CD4-positive, alpha-beta T cell (primary cell): ENCODE data around the gene MAMSTR. TPM values are rescaled to one million over a fixed set of nuclear protein-coding genes. Genes with fewer than 3 reads are reported as not detected.

Source experiments
- ATAC-seq: fragments of 200-7000 bp; cut with Tn5 transposase; one replicate; pipeline ENCODE4 v1.10.0; 2022; ENCODE audit warnings: mild to moderate bottlenecking; ENCODE audit not compliant: poor library complexity
- CTCF ChIA-PET: fragments of 350-600 bp; sonication (Branson Sonifier 250); formaldehyde crosslinking; loops from one replicate; lab custom pipeline; 2021; ENCODE audit warnings: antibody characterized with exemption, inconsistent platforms; lab: Charles Lee
- POLR2A ChIA-PET: fragments of 350-600 bp; sonication (Branson Sonifier 250); formaldehyde crosslinking; loops from one replicate; lab custom pipeline; 2021; ENCODE audit warnings: antibody characterized with exemption, inconsistent platforms; lab: Charles Lee
- DNase-seq, 14 experiments: peaks; one replicate each; pipeline ENCODE4 v3.0.0-alpha.2; 2013 to 2020; ENCODE audit warnings: mixed read lengths in 2 of 14
- H3K27ac ChIP-seq, 2 donors: one replicate each; pipeline versions ENCODE4 v1.5.1 to v1.7.0; 2013; ENCODE audit warnings: low read length in 2 of 2, low read depth in 1 of 2, mild to moderate bottlenecking in 1 of 2
- H3K27me3 ChIP-seq, 2 experiments: 1 replicate in 1 of 2; 2 replicates in 1 of 2; pipeline versions ENCODE4 v1.6.1 to v1.7.0; 2013; ENCODE audit warnings: low read length in 2 of 2, control low read depth in 1 of 2, mild to moderate bottlenecking in 1 of 2, moderate library complexity in 1 of 2; ENCODE audit not compliant: insufficient read depth in 2 of 2, control insufficient read depth in 1 of 2
- H3K36me3 ChIP-seq: one replicate; pipeline ENCODE4 v1.6.1; 2013; ENCODE audit warnings: low read length, control low read depth; ENCODE audit not compliant: insufficient read depth
- H3K4me1 ChIP-seq: one replicate; pipeline ENCODE4 v1.6.1; 2013; ENCODE audit warnings: low read length, control low read depth; ENCODE audit not compliant: insufficient read depth
- H3K4me3 ChIP-seq: one replicate; pipeline ENCODE4 v1.5.1; 2013; ENCODE audit warnings: mild to moderate bottlenecking, low read length, moderate library complexity
- H3K9me3 ChIP-seq, 2 experiments: 1 replicate in 1 of 2; 2 replicates in 1 of 2; pipeline versions ENCODE4 v1.6.1 to v1.7.0; 2013; ENCODE audit warnings: low read length in 2 of 2, mild to moderate bottlenecking in 2 of 2, control low read depth in 1 of 2, moderate library complexity in 1 of 2; ENCODE audit not compliant: control insufficient read depth in 1 of 2, insufficient read depth in 1 of 2
- H3K27ac Mint-ChIP-seq: one replicate; pipeline ENCODE4 v1.8.0; 2020; ENCODE audit warnings: mixed read lengths
- H3K27me3 Mint-ChIP-seq: one replicate; pipeline ENCODE4 v1.8.0; 2021; ENCODE audit warnings: mixed read lengths
- H3K36me3 Mint-ChIP-seq: one replicate; pipeline ENCODE4 v1.8.0; 2021; ENCODE audit warnings: low read depth, mixed read lengths
- H3K4me1 Mint-ChIP-seq: one replicate; pipeline ENCODE4 v1.8.0; 2021; ENCODE audit warnings: low read depth, mixed read lengths
- H3K4me3 Mint-ChIP-seq: one replicate; pipeline ENCODE4 v1.8.0; 2020; ENCODE audit warnings: mild to moderate bottlenecking, mixed read lengths
- H3K9me3 Mint-ChIP-seq: one replicate; pipeline ENCODE4 v1.8.0; 2020; ENCODE audit warnings: mixed read lengths
- CTCF ChIP-seq: fragments of 200-600 bp; IDR thresholded peaks from one replicate; pipeline ENCODE4 v1.8.0; 2022; ENCODE audit warnings: antibody characterized with exemption, mild to moderate bottlenecking
- intact Hi-C, 2 experiments: fragments of 100-400 bp; cut with DNase I in 1 of 2; cut with micrococcal nuclease in 1 of 2; formaldehyde crosslinking; loops; one replicate each; pipeline versions ENCODE4 v1.15.1 to v1.9.0; 2023 to 2025; cut with DNase I, micrococcal nuclease
- total RNA-seq, 174 experiments: library from RNA in 2 of 174; stranded (reverse) in 2 of 174; gene quantifications; one replicate each; pipeline ENCODE4 v1.2.3 and lab custom pipeline; 2021 to 2026

MAMSTR gene
- total RNA-seq, 2 experiments from 2014 or later, result 0.47 to 0.50 TPM

GRCh38 chr19:48676887-48677286 is 42.6 kb downstream of the MAMSTR start:
- H3K4me3 ChIP-seq, result no peak overlapping the region
- CTCF ChIA-PET, result interaction anchor here (1.5 kb wide), 1 partner anchor 31 kb away, joined by 3 read pairs; the partner anchor contains the start of gene CA11
- H3K4me1 ChIP-seq, result peaks cover 9% of the 10 kb centered on the region
- no peak overlapping the region for H3K27ac Mint-ChIP-seq
- H3K9me3 Mint-ChIP-seq, result no peaks in the 10 kb centered on the region
- no peaks in the 10 kb centered on the region for H3K9me3 ChIP-seq
- POLR2A ChIA-PET, result interaction anchor here (2.7 kb wide), 1 partner anchor 58 kb away, joined by 8 read pairs; the partner anchor contains the start of genes RPL18 and SPHK2
- H3K27ac ChIP-seq, result no peak overlapping the region
- no peaks in the 10 kb centered on the region for H3K27me3 ChIP-seq
- intact Hi-C loops, result loop anchor here in 1 of 2 experiments (5.0 kb wide), 2 partner anchors 35 to 40 kb away; partner anchors contain the start of gene DBP
- no peaks in the 10 kb centered on the region for H3K27me3 Mint-ChIP-seq
- no peak overlapping the region for H3K4me3 Mint-ChIP-seq
- no peak for ATAC-seq
- H3K36me3 ChIP-seq, result no peaks in the 10 kb centered on the region
- DNase-seq, result no peak
- H3K4me1 Mint-ChIP-seq, result peaks cover 7% of the 10 kb centered on the region
- H3K36me3 Mint-ChIP-seq, result no peaks in the 10 kb centered on the region
- no peak for TF ChIP-seq CTCF

GRCh38 chr19:48676487-48676886 is 43.0 kb downstream of the MAMSTR start:
- intact Hi-C loops, result loop anchor here in 1 of 2 experiments (5.0 kb wide), 2 partner anchors 36 to 39 kb away; partner anchors contain the start of gene DBP

More at GRCh38 chr19:48676487-48676886, 43.0 kb downstream of the MAMSTR start:
- CTCF ChIA-PET, result interaction anchor here (1.5 kb wide), 1 partner anchor 30 kb away, joined by 3 read pairs; the partner anchor contains the start of gene CA11
- Histone ChIP-seq H3K27ac (no peak overlapping the region), H3K27me3 (no peaks in the 10 kb centered on the region), H3K4me3 (no peak overlapping the region), H3K9me3 (no peaks in the 10 kb centered on the region), H3K4me1 (peaks cover 9% of the 10 kb centered on the region), H3K36me3 (no peaks in the 10 kb centered on the region)
- no peaks in the 10 kb centered on the region for H3K9me3 Mint-ChIP-seq
- no peak overlapping the region for H3K4me3 Mint-ChIP-seq
- H3K27ac Mint-ChIP-seq, result no peak overlapping the region
- DNase-seq, result no peak
- H3K4me1 Mint-ChIP-seq, result peaks cover 7% of the 10 kb centered on the region
- no peak for ATAC-seq
- TF ChIP-seq CTCF, result no peak
- H3K27me3 Mint-ChIP-seq, result no peaks in the 10 kb centered on the region
- POLR2A ChIA-PET, result interaction anchor here (1.9 to 2.7 kb wide), 2 partner anchors 27 to 57 kb away, joined by 4 to 8 read pairs; partner anchors contain the start of genes RPL18 and SPHK2
- H3K36me3 Mint-ChIP-seq, result no peaks in the 10 kb centered on the region
